Spinal cord (tissue), 4 donors: ENCODE data around the gene ABCA9. TPM values are rescaled to one million over a fixed set of nuclear protein-coding genes. Genes with fewer than 3 reads are reported as not detected.

Experiments used
- polyA plus RNA-seq, 2 donors: library from polyadenylated mRNA; unstranded; fragments of 120-200 nt; gene quantifications; one replicate each; pipeline ENCODE4 v1.2.1, GENCODE V29; 2013; ENCODE audit not compliant: insufficient read length in 2 of 2
- small RNA-seq: library from RNA; depleted of rRNA; stranded (forward); fragments of <200 nt; gene quantifications from one replicate; pipeline ENCODE3, GENCODE V24; 2014; ENCODE audit warnings: low replicate concordance
- total RNA-seq, 2 donors: library from RNA; depleted of rRNA in 1 of 2; stranded (reverse); fragments of 120-200 nt in 1 of 2; fragments of >200 nt in 1 of 2; gene quantifications; one replicate each; pipeline versions ENCODE4 v1.2.3 to v1.2.4, GENCODE V29; 2013 to 2014

The ABCA9 gene
- total and polyA plus RNA-seq, 4 donors = 5.9 to 68.3 (median 27.3) TPM

Small RNAs within 50 kb of the gene (small RNA-seq; reads per million reads assigned to genes)
- not detected for gene MIR4524B

Other genes with a start within 250 kb of the ABCA9 start
- gene ABCA8, start 105.5 kb downstream of the ABCA9 start, total RNA-seq = 100 to 1,000 TPM in 1 of 2 donors, 10 to 100 TPM in 1; 83.7 to 146 TPM
- 10 to 100 TPM in 1 of 2 donors, 1 to 10 TPM in 1; 9.7 to 20.7 TPM for gene ABCA8, start 105.5 kb downstream of the ABCA9 start, polyA plus RNA-seq
- 10 to 100 TPM in 1 of 2 donors, 1 to 10 TPM in 1; 7.9 to 17.9 TPM for gene ABCA6, start 81.0 kb upstream of the ABCA9 start, total RNA-seq
- gene ABCA6, start 81.0 kb upstream of the ABCA9 start, polyA plus RNA-seq = 1 to 10 TPM in 1 of 2 donors, under 1 TPM in 1; 0.93 to 1.6 TPM
- gene ABCA10, start 167.9 kb upstream of the ABCA9 start, total RNA-seq = 10 to 100 TPM in 1 of 2 donors, 1 to 10 TPM in 1; 6.5 to 21.4 TPM
- gene ABCA10, start 167.9 kb upstream of the ABCA9 start, polyA plus RNA-seq = 1 to 10 TPM; 2.7 to 4.9 TPM